GM12875 (cell line): ENCODE results near the gene TMC6.
A peak's percentile ranks its signal among the peaks of the same experiment; 100 is the strongest.

Source experiments
- H3K4me3 ChIP-seq: one replicate; pipeline ENCODE4 v1.5.1; 2011; ENCODE audit warnings: low read depth, low read length, control low read depth
- TF ChIP-seq, protein P1 (sequence below): IDR thresholded peaks from 2 replicates; pipeline ENCODE4 v1.5.1; 2011; ENCODE audit warnings: low read depth, mild to moderate bottlenecking, control low read depth, inconsistent platforms, low read length, moderate library complexity, borderline replicate concordance; ENCODE audit not compliant: insufficient read depth

Gene TMC6, protein sequence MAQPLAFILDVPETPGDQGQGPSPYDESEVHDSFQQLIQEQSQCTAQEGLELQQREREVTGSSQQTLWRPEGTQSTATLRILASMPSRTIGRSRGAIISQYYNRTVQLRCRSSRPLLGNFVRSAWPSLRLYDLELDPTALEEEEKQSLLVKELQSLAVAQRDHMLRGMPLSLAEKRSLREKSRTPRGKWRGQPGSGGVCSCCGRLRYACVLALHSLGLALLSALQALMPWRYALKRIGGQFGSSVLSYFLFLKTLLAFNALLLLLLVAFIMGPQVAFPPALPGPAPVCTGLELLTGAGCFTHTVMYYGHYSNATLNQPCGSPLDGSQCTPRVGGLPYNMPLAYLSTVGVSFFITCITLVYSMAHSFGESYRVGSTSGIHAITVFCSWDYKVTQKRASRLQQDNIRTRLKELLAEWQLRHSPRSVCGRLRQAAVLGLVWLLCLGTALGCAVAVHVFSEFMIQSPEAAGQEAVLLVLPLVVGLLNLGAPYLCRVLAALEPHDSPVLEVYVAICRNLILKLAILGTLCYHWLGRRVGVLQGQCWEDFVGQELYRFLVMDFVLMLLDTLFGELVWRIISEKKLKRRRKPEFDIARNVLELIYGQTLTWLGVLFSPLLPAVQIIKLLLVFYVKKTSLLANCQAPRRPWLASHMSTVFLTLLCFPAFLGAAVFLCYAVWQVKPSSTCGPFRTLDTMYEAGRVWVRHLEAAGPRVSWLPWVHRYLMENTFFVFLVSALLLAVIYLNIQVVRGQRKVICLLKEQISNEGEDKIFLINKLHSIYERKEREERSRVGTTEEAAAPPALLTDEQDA

DNA sequence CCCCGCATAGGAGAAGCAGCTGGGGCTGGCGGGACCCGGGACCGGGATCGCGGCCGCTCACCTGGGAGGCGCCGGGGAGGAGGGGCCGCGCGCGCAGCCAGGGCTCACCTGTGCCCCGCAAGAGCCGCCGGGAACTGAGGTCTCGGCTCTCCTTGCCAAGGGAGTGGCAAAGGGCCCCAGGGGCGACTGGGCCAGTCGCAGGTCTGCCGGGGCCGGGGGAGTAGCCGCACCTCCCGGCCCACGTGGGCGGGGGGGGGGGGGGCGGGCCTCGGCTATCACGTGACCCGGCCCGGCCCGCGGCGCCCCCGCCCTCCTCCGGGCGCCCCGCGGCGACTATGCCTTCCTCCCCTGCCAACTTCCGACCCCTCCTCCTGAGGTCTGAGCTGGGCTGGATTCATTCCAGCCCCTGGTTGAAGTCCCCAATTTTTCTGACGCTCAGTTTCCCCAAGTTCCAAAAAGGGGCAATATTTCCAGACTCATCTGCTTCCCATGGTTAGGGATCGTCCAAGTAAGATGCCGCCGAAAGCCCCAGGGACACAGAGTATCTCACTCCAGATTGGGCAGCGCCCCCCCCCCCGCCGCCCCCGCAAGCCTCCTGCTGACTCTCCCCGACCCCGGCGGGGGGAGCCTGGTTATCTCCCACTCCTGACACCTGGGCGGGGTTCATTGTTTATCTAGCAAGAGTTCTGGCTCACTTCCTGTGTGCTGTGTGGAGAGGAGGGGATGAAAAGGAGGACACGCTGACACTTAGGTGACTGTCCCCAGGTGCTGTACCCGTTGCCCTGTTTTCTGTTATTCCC lies at the start of gene TMC6:
Gene TMC6 (minus strand): TSS at position 205 of the 800 bp plus-strand sequence. CDS start 1,923 bp downstream, outside the sequence.
- TF ChIP-seq, protein P1, sequence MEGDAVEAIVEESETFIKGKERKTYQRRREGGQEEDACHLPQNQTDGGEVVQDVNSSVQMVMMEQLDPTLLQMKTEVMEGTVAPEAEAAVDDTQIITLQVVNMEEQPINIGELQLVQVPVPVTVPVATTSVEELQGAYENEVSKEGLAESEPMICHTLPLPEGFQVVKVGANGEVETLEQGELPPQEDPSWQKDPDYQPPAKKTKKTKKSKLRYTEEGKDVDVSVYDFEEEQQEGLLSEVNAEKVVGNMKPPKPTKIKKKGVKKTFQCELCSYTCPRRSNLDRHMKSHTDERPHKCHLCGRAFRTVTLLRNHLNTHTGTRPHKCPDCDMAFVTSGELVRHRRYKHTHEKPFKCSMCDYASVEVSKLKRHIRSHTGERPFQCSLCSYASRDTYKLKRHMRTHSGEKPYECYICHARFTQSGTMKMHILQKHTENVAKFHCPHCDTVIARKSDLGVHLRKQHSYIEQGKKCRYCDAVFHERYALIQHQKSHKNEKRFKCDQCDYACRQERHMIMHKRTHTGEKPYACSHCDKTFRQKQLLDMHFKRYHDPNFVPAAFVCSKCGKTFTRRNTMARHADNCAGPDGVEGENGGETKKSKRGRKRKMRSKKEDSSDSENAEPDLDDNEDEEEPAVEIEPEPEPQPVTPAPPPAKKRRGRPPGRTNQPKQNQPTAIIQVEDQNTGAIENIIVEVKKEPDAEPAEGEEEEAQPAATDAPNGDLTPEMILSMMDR: no peak
- peak within 1 kb of the TSS; percentile 75 for H3K4me3 ChIP-seq

DNA sequence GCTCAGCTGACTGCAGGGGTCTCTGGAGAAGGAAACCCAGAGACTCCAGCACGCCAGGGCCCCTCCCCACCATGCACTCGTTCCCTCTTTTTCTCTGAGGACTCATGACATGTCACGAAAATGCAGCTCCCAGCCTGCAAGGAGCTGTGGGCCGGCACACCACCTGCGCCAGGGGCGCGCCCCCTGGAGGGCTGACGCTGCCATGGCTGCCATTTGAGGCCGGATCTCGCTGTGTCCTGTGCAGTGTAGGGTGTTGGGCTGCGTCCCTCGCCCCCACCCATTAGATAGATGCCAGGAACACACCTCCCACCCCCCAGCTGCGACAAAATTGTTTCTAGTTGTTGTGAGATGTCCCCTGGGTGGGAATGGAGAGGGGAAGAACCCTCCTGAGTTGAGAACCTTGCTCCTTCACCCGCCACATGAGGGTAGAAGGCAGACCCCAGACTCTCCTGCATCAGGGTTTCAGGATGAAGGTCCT lies 48.0 kb upstream of the TMC6 start:
- H3K4me3 ChIP-seq: no peak overlapping the region
- TF ChIP-seq, protein P1: peak; percentile 99

DNA sequence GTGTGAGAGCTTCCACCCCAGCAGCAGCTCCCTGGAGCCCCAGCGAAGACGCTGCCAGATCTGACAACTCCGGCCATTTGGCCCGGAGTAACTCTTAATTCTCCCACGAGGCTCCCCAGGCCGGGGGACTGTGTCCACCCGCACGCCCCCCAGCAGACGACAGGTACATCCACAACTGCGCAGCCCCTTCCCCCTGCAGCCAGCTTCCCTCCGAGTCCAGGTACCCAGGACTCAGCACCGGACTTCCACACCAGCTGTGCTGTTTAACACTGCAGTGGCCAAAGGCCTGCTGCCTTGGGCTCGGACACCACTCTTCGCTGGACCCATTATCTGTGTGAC lies 47.1 kb upstream of the TMC6 start:
- TF ChIP-seq, protein P1: no peak

DNA sequence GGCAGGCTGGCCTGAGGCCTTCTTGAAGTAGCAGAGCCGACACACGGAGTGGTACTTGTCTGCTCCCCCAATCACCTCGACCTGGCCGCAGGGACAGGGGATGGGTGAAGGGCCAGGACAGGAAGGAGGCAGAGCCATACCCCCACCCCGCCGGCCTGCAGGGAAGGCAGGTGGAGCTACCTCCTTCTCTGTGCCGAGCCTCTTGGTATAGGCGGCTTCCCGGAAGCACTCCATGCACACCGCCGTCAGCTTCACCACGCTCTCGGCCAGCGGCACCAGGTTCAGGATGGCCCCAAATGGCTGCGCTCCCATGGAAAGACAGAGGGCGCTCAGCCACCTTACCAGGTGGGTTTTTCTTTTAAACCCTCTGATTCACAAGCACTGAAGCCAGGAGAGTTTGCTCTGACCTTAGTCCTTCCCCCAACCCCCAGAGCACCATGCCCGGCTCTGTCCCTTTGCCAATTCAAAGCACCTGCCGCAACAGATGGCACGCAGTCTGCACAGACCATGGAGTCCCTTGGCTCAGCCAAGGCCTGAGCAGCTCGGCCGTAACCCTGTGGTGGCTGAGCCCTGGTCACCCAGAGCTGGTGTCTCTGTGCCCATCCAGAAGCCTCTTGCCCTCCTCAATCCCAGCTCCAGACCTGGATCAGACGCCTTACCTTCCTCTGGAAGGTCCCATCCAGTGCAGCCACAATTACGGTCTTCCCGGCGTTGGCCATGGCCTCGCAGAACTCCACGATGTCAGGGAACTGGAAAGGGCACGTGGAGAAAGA lies 46.5 kb upstream of the TMC6 start:
- no peak overlapping the region for H3K4me3 ChIP-seq
- TF ChIP-seq, protein P1: 0 out of 2 replicates have a peak, but pooled peaks have one; percentile 7

More for the DNA sequence above, 47.1 kb upstream of the TMC6 start:
- H3K4me3 ChIP-seq: no peak overlapping the region

DNA sequence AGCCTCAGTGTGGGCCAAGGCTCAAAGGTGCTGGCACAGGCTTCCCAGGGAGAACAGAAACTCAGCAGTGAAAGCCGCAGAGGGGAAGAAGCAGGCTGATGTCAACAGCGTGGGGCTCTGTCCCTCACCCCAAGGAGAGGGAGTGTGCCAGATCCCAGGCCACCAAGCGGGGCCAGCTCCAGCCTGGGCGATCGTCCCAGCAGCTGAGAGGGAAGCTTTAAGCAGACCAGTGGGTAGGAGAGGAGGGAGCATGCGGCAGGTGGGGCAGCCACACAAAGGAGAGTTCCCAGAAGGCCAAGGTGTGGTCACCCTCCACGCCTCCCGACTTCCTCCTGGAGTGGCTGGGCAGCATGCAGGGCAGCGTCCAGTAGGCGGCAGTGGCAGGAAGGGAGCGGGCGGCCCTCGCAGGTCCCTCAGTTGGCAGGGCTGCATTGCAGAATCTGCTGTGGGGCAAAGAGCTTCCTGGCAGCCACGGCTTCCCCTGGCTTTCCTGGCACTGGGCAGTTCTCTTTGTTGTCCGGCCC lies 45.9 kb upstream of the TMC6 start:
- H3K4me3 ChIP-seq: no peak overlapping the region
- TF ChIP-seq, protein P1: no peak
